Stimulated activated CD4-positive, alpha-beta T cell treated with anti-CD3 and anti-CD28 coated beads, Interleukin-4, amount 100 ng/mL, for 24 hours (primary cell): ENCODE results near the gene FXR2.
A peak's percentile ranks its signal among the peaks of the same experiment; 100 is the strongest.

Experiments used
- DNase-seq: peaks from one replicate; pipeline ENCODE4 v3.0.0-alpha.2; 2020

Gene FXR2

GRCh38 chr17:7587420-7588151, 27.1 kb downstream of the FXR2 start:
- no peak for DNase-seq

GRCh38 chr17:7586673-7587419, 27.9 kb downstream of the FXR2 start:
- DNase-seq = no peak

DNA sequence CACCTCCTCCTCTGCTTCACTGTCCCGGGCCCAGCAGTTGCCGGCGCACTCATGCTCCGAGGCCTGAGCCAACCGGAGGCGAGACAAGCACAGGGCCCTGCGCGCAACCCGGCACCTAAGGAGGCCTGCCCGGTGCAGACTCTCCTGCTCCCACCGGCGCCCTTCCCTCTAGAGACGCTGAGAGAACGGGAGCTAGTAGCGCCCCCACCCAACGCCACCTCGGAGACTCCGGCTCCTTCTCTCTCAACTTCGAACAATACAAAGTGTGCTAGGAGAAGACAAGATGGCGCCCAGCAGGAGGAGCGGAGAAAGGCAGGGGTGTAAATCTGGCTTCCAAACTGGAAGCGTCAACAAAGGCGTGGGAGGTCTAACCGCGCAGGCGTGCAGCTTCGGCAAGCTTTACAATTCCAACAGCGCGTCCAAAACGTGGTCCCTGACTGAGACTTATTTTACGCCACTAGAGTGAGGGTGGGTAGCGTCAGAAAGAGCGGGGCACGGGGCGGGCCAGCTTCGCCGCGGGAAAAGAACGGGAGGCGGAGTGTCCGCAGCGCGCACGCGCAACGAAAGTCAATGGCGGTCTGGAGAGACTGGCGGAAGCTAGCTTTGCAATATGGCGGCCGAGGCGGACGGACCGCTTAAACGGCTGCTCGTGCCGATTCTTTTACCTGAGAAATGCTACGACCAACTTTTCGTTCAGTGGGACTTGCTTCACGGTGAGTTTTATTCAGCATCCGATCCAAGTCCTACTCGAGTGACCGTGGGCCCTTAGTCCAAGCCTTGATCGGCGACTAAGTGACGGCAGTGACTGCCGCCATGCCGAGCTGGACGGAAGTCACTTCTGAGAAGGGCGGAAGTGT, 31.2 kb downstream of the FXR2 start, which contains the start of gene MPDU1:
Gene MPDU1, plus strand, starts transcription at position 600 of the 857 bp plus-strand sequence. Its CDS starts 11 bp downstream, at position 611.
- DNase-seq = peak; percentile 96

DNA sequence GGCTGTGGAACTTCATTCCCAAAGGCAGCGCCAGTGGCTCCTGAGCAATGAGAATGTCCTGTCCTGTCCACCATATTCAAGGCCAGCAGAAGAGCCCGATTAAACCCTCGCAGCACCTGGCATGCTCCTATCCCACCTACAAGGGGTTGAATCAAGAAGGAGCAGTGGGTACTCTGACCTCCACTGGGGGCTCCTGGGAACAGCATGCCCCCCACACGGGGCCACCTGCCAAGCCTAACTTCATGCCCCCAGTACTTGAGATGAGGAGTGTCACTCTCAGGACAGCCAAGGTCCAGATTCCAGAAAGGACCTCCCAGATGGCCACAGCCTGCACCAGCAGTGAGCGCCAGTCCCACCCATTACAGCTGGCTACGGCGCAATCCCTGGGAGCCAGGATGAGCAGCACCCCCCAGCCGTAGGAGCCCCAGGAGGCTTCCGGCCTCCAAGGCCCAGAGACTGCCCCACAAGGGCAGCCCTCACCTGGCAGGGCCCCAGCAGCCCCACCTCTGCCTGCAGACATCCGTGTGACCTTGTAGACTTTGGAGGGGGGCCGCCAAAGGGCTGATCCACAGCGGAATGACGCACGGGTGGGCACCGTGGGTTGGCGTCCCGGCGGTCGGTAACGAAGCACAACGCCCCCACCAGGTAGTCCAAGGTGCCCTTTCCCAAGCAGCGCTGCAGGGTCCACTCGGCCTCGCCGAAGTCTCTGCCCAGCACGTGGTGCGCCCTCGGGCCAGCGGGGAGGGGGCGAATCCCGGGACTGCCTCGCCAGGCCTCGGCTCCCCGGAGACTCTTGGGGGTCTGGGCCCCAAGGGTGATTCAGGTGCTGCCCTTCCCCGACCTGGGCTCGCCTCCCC, 32.1 kb downstream of the FXR2 start:
- no peak for DNase-seq

DNA sequence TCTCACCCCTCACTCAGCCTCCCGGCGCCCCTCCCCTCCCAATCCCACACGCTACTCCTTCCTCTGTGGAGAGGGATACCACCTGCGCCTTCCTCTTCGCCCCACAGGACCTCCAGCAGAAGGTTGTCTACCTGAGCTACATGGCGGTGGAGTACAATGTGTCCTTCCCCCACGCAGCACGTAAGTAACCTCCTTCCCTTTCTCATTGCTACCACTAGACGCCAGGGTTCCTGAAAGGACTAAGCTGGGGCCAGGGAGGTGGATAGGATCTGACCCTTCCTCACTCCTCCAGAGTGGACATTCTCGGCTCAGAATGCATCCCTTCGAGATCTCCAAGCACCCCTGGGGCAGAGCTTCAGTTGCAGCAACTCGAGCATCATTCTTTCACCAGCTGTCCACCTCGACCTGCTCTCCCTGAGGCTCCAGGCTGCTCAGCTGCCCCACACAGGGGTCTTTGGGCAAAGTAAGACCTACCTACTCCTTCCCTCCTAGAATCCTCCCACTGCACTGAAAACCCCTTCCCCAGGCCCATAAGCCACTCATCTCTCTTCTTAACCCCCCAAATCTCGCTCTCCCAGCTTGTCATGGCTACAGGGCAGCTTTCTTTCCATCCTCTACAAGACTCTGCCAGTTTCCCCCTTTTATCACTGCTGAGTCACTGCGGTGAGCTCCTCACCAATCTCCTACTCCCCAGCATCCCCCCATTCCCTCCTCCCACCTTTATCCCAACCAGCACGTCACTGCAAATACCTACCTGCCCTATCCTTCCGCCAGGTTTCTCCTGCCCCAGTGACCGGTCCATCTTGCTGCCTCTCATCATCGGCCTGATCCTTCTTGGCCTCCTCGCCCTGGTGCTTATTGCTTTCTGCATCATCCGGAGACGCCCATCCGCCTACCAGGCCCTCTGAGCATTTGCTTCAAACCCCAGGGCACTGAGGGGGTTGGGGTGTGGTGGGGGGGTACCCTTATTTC, 33.8 kb downstream of the FXR2 start:
- DNase-seq = no peak

GRCh38 chr17:7579834-7580603, 34.7 kb downstream of the FXR2 start:
- peak; percentile 43 for DNase-seq

GRCh38 chr17:7579001-7579833, 35.5 kb downstream of the FXR2 start, which contains the start of gene CD68:
CD68 (plus strand) TSS chr17:7579638; CDS start chr17:7579678, 40 bp downstream.
- peak; percentile 83 for DNase-seq

DNA sequence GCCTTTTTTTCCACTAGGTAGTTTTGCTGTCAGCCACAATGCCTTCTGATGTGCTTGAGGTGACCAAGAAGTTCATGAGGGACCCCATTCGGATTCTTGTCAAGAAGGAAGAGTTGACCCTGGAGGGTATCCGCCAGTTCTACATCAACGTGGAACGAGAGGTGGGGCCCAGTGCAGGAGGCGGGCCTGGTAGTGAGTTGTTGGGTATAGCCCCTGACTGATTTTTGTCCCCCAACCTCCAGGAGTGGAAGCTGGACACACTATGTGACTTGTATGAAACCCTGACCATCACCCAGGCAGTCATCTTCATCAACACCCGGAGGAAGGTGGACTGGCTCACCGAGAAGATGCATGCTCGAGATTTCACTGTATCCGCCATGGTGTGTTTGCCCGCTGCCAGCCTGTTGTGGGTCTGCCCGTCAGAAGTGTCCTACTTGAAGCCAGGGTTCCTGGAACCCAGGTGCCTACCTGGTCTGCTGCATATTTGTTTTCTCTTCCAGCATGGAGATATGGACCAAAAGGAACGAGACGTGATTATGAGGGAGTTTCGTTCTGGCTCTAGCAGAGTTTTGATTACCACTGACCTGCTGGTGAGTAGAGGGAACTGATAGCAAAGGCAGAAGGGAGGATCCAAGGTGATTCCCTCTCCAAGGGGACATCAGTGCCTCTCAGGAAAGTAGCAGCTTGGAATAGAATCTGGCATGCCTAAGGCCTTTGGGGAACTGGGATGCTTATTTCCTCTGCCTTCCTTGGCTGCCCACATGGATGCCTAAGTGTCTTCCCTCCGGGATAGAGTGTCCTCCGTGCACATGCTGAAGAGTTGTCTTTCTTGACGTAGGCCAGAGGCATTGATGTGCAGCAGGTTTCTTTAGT, 37.1 kb downstream of the FXR2 start:
- no peak for DNase-seq

- no peak for DNase-seq
These were observed 38.2 kb downstream of the FXR2 start for GRCh38 chr17:7576432-7576937.

DNA sequence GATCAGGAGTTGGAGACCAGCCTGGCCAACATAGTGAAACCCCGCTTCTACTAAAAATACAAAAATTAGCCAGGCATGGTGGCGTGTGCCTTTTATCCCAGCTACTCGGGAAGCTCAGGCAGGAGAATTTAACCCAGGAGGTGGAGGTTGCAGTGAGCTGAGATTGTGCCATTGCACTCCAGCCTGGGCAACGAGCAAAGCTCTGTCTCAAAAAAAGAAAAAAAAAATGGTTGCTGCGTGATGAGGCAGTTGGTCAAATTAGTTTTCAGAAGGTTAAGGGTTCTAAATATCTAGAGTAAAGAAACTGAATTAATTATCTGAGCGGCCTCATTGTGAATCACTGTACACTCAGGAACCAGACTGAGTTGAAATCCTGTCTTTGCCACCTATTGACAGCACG, 38.7 kb downstream of the FXR2 start:
- no peak for DNase-seq

DNA sequence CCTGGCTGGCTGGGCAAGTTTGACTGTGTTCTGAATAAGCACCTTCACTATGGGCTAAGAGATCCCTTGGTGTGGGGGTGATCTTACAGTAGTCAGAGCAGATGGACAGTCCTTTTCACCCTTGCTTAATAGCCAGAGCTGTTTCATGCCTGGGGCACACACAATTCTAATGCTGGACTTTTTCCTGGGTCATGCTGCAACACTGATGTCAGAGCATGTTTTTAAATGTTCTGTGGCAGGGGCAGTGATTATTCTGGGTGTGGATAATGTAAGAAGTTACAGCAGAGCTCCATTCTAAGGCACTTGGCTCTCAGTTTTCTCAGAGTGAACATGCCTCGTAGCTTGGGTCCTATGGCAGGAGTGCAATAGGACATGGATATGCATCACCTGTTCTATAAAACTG, 39.2 kb downstream of the FXR2 start:
- no peak for DNase-seq

- DNase-seq = no peak
These were observed 40.3 kb downstream of the FXR2 start for GRCh38 chr17:7574176-7574953.

- peak; percentile 89 for DNase-seq
These were observed 41.2 kb downstream of the FXR2 start for GRCh38 chr17:7573324-7574080.

DNA sequence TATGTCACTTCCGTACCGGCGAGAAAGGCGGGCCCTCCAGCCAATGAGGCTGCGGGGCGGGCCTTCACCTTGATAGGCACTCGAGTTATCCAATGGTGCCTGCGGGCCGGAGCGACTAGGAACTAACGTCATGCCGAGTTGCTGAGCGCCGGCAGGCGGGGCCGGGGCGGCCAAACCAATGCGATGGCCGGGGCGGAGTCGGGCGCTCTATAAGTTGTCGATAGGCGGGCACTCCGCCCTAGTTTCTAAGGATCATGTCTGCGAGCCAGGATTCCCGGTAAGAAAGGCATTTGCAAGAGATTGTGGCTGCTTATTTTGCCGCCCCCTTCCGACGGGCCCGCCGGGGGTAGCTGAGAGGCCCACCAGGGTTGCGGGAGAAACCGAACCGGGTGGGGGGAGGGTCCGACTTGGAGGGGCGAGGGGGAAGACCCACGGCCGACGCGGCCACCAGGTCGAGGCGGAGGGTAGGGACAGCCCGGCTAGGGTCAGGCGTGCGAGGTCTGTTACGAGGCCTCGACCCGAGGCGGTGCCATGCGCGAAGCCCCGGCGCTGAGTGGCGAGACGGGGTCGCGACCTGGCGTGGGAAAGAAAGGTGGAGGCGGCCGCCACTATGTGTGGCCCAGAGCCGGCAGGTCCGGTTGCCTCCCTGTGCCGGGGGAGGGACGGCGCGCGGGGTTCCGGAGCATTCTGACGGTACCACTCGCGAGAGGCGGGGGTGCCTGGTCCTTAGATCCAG, 41.9 kb downstream of the FXR2 start:
- DNase-seq = peak; percentile 100

GRCh38 chr17:7572338-7572587, 42.4 kb downstream of the FXR2 start:
- DNase-seq = no peak

DNA sequence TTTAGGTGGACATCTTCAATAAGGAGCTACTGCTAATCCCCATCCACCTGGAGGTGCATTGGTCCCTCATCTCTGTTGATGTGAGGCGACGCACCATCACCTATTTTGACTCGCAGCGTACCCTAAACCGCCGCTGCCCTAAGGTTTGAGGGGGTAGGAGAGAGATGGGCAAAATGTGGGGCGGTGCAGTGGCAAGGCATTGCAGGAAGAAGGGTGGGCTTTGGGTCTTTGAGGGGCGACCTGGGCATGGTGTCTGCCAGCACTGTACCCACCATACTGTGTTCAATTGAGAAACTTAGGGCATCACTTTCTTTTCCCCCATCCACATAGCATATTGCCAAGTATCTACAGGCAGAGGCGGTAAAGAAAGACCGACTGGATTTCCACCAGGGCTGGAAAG, 44.3 kb downstream of the FXR2 start:
- DNase-seq = no peak
